ENCODE data around the gene LRRC18.

Gene LRRC18

GRCh38 chr10:48905311-48905710 lies 34.3 kb downstream of the LRRC18 start:
- DNase-seq: no peak

- DNase-seq: no peak
These were observed 34.8 kb downstream of the LRRC18 start for GRCh38 chr10:48904861-48905260.

DNA sequence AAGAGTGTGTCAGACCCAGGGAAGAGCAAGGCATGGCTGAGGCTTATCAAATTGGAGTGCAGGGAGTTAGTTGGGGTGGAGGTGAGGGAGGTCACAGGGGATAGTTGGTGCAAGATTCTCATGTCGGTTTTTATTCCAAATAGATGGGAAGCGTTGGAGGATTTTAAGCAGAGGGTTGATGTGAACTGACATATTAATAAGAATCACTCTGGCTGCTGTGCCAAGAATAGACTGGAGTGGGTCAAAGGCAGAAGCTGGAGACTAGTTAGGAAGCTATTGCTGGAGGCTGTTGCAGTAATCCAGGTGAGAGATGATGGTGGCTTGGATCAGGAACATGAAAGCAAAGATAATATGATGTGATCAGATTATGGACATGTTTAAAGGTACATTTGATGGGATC lies 36.5 kb downstream of the LRRC18 start:
- no peak for DNase-seq

- DNase-seq: no peak
These were observed 37.5 kb downstream of the LRRC18 start for GRCh38 chr10:48902096-48902495.

DNA sequence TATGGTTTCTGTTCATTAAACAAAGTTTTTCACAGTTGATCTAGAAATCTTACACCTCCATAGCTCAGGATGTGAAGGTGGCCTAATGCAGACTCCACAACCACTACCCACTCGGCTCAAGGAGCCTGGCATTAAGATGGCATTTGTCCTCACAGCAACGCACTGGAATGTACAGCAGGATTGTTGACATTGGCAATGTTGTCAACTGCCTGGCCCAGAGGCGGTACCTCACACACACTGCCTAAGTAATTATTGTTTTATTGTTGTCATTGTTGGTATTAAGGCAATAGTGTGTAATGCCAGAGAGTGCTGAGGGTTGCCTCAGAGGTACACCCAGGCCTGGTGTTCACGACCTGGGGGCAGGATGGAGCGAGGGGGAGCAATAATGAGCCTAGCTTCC lies 38.3 kb downstream of the LRRC18 start:
- no peak for DNase-seq

DNA sequence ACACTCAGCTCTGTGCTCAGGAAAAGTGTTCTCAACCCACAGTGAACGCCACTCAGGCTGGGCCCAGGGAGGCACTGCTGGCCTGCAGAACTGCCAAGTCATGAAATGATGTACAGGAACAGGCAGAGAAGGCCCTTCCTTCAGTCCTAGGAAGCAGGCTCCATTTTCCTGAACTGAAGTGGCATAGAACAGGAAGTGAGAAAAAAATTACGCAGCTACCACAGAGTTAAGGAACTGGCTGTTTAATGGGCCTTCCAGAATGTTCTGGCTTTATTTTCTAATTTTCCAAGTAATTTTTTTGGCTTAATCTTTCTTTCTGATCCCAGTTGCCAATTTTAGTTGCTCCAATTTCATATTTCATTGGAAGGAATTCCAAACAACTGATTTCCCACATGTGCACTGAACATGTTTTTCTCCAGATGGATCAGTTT lies 39.3 kb downstream of the LRRC18 start:
- no peak for DNase-seq

GRCh38 chr10:48899781-48900180 lies 39.9 kb downstream of the LRRC18 start:
- DNase-seq: no peak

DNA sequence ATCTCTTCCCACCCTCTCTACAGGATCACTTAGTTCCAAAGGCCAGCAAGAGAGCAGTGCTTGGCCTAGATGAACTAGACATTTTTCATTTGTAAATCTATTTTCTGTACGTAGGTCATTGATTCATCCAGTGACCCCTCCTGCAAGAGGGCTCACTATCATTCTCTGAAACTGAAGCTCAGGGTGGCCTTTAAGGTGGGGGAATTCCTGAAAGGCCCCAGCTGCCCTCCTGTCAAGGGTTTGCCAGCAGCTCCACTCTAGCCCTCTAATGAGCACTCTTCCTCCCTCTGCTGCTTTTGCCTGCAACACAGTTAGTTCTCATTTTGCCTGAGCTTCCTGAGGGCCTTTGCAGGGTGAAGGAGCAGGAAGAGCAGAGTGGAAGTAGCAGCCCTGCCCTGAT lies 41.2 kb downstream of the LRRC18 start:
- no peak for DNase-seq

DNA sequence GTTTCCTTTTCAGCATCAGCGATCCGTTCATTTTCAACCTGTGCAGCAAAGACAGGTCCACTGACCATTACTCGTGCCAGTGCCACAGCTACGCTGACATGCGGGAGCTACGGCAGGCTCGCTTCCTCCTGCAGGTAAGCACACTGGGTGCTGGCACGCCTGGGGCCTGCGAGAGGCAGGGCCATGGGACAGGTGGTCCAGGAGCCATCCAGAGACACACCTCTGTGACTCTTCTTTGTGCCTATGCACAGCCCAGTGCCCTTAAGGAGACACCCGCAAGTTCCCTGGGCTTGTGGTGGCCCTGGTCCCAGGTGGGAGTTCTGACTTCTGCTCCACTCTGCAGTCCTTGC lies 42.2 kb downstream of the LRRC18 start:
- no peak for DNase-seq

DNA sequence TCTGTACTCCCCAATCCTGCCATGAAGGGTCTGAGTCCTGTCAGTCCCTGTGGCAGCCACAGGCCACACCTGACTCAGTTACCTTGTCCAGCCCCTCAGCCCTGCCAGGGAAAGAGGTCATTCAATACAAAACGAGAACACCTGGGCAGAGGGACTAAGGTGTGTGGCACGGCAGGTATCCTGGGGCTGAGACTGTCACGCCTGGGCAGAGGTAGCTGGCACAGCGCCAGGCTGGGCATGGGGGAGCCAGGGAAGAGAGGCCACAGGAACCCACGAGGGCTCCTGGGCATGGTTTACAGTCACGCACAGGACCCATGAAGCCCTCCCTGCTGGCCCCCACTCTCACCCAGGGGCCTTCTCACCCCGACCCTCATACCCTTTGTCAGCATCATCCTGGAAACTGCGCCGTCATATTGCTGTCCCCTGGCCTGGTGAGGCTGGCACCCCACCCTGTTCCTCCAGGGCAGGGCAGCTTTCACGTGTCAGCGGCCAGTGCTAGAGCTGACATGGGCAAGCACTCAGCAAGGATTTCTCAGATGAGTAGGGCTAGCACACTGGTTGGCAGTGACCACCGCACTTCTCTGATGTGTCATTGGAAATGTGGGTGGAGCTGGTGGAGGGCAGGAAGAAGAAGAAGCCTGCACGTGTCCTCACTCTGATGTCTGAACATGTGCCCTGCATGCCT lies 42.7 kb downstream of the LRRC18 start:
- no peak for DNase-seq

- no peak for DNase-seq
These were observed 43.8 kb downstream of the LRRC18 start for GRCh38 chr10:48895803-48896195.

GRCh38 chr10:48894911-48895802 lies 44.5 kb downstream of the LRRC18 start:
- no peak for DNase-seq

DNA sequence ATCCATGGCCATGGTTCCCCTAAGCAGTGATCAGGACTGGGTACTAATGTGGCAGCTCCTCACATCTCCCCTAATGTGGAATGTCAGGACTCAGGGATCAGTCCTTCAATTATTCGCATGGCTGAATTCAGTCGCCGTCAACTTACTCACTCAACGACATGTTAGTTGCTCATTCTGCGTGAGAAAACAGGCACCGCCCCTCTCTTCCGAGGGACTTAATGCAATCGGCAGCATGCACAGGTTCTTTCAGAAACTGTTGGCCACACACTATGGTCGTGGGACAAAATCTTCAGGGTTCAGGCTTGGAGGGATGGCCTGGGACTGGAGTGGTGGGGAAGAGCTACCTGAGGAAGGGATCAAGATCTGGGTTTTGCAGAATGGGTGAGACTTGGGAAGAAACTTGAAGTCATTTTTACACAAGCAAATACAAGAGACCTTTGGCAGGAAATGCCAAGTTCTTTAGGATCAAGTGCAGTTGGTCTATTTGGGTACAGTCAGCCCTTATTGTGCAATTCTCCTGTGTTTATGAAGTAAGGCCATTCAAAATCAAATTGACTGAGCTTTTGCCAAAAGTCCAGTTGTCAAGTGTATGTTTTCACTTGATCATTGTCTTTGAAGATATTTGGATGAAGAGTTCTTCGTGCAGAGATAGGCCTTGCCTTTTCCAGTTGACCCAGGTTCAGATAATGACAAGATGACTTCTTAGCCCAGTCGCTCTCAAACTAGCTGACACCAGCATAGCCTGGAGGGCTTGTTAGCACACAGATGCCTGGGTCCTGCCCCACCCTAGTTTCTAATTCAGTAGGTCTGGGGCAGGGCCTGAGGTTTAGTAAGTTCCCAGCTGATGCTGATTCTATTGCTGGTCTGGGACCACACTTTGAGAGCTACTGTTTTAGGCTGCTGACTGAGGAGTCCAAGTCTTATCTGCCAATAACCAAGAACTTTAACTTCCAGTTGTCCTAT lies 48.5 kb downstream of the LRRC18 start:
- no peak for DNase-seq

DNA sequence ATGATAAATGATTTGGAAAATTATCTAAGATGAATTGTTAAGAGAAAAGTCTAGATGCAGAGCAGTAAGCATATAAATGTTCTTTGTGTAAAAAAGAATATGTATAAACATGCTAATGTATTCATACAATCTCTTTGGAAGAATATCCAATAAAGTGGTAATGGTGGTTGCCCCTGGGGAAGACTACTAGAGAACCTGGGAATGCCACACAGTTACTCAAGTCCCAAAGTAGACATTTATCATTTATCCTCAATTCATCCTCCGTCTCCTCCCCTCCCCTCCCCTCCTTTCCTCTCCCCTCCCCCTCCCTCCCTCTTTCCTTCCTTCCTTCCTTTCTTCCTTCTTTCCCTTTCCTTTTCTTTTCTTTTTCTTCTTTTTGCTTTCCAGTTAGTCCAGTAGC lies 51.7 kb downstream of the LRRC18 start:
- no peak for DNase-seq

- peak in 1 of 2 experiments; percentile 40 for DNase-seq
These were observed 54.3 kb downstream of the LRRC18 start for GRCh38 chr10:48885376-48885775.

- DNase-seq: no peak
These were observed 55.2 kb downstream of the LRRC18 start for GRCh38 chr10:48884179-48885045.

DNA sequence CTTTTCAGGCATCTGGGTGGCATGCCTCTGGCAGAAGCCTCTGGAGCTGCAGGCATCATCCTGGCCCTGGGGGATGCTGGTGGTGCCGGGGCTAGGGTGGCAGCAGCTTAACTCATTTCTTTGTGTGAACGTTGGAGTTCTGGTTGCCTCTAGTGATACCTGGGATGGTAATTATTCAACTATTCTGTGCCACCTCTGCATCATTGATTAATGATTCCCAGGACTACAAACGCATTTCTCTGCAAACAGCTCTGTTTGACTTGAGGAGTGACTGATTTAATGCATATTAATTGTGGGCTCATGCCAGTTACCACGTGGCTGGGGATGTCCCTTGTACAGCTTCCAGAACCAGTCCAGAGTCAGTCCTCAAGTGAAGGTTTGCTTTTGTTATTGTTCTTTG lies 55.9 kb downstream of the LRRC18 start:
- no peak for DNase-seq

GRCh38 chr10:48882881-48883280 lies 56.8 kb downstream of the LRRC18 start:
- DNase-seq: no peak

DNA sequence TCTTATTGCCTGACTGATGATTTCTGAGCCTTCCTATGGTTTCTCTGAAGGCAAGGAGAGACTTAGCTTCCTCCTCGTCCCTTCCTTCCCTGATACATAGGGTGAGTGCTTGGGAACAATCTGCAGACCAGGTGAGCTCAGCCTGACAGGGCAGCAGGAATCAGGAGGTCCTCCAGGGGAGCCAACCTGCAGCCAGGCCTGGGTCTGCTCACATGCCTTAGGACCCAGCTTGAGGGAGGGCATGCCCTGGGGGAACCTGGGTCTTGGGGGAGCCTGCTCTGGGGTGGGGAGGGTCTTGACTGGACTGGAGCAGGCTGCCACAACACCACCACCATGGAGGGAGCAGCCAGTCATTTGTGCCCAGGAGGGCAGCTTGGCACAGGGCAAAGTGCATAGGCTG lies 57.7 kb downstream of the LRRC18 start:
- DNase-seq: no peak

GRCh38 chr10:48880016-48880705 lies 59.5 kb downstream of the LRRC18 start:
- DNase-seq: no peak

DNA sequence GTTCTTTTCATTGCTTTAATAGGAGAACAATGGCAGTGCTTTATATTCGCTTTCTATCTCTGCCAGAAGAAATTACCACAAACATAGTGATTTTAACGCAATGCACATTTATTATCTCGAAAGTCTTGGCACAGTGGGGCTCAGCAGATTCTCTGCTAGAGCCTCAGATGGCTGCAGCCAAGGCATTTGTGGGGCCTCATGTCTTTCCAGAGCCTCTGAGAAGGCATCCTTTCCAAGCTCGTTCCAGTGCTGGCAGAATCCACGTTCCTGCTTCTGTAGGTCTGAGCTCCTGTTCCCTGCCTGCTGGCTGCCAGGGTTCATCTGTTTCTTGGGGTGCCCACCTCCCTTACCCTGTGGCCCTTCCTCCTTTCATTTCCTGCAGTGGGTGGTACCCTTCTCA lies 60.2 kb downstream of the LRRC18 start:
- no peak for DNase-seq

DNA sequence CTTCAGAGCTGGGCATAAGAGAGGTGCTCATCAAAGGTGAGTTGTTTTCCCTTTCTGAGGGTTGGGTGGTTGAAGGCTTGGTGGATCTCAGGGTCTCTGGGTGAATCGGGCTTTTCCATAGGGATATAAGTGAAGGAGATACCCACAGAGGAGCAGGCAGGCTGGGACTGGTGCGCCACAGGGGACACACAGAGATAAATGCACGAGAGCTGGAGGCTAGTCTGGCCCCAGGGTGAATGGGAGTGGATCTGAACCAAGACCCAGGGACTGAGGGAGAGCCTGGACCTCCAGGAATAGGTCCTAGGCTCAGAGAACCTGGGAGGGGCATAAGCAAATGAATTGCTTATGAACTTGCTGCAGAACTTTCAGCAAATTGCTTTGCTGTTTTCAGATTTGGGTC lies 61.5 kb downstream of the LRRC18 start:
- no peak for DNase-seq
